DND-41 (cell line): ENCODE results near the gene PSMD4.

Experiments used
- CTCF ChIP-seq: IDR thresholded peaks from 2 replicates; pipeline ENCODE4 v1.5.1; 2012; ENCODE audit warnings: borderline replicate concordance, low read length, moderate library complexity, mild to moderate bottlenecking; ENCODE audit not compliant: poor library complexity, severe bottlenecking; ENCODE audit errors: extremely low read depth
- EZH2 ChIP-seq: IDR thresholded peaks from 3 replicates; pipeline ENCODE4 v1.6.1; 2012; ENCODE audit warnings: borderline replicate concordance, low read depth, mild to moderate bottlenecking, moderate library complexity, low read length, inconsistent platforms; ENCODE audit not compliant: severe bottlenecking

- TF ChIP-seq CTCF (no peak), EZH2 (no peak)
These were observed 32.4 kb upstream of the PSMD4 start for GRCh38 chr1:151222130-151222529.
